GM18519 (cell line): ENCODE results near the gene ZNF8.
A peak's percentile ranks its signal among the peaks of the same experiment; 100 is the strongest.
"Not testable (repeated sequence)": the region's sequence is repeated elsewhere in the genome, so short reads cannot be mapped to it uniquely, and the experiment has no call there.

Experiments
- ATAC-seq: cut with Tn5 transposase; IDR thresholded peaks from one replicate; pipeline ENCODE4 v1.9.1; 2021; ENCODE audit warnings: mild to moderate bottlenecking, moderate library complexity; ENCODE audit not compliant: unreplicated experiment, low FRiP score

Gene ZNF8

GRCh38 chr19:58334691-58335249 lies 56.0 kb downstream of the ZNF8 start:
- no peak for ATAC-seq

GRCh38 chr19:58335630-58336029 lies 56.9 kb downstream of the ZNF8 start:
- no peak for ATAC-seq

DNA sequence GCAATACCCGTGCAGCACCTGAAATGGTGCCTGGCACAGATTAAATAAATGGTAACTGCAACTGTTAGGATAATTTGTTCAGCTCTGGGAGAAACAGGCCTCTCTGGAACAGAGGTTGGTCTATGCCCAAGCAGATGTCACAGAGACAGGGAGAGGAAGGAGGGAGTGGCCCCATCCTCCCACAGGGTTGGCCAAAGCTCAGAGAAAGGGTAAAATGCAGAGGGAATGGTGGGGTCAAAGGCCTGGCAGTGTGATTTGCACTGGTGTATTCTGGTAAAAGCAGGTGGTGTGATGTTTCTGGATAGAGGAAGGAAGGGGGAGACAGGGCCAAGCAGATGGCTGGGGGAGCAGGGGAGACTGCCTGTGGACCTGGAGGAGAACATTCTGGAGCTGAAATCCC lies 57.5 kb downstream of the ZNF8 start:
- ATAC-seq, result no peak

DNA sequence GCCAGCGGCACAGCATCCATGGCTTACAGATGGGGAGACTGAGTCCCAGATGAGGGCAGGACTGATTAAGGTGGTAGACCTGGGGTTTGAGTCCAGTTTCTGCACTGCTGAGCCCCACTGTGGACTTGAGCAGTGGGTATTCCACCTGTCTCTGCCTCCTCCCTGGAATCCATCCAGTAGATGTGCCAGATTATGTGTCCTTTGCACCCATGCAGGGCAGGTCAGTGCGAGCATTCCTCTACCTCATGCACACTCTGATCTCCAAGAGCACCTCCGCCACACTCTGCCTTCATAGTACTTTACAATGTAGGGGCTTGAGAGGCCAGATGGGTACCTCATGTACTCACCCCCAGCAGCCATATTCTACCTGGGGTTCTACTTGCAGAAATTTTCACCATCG lies 58.1 kb downstream of the ZNF8 start:
- ATAC-seq, result no peak

- ATAC-seq, result no peak
Measured at GRCh38 chr19:58338336-58338735, 59.6 kb downstream of the ZNF8 start.

GRCh38 chr19:58338825-58339558 lies 60.2 kb downstream of the ZNF8 start:
- ATAC-seq, result no peak

- no peak for ATAC-seq
Measured at GRCh38 chr19:58345558-58345957, 66.8 kb downstream of the ZNF8 start.

DNA sequence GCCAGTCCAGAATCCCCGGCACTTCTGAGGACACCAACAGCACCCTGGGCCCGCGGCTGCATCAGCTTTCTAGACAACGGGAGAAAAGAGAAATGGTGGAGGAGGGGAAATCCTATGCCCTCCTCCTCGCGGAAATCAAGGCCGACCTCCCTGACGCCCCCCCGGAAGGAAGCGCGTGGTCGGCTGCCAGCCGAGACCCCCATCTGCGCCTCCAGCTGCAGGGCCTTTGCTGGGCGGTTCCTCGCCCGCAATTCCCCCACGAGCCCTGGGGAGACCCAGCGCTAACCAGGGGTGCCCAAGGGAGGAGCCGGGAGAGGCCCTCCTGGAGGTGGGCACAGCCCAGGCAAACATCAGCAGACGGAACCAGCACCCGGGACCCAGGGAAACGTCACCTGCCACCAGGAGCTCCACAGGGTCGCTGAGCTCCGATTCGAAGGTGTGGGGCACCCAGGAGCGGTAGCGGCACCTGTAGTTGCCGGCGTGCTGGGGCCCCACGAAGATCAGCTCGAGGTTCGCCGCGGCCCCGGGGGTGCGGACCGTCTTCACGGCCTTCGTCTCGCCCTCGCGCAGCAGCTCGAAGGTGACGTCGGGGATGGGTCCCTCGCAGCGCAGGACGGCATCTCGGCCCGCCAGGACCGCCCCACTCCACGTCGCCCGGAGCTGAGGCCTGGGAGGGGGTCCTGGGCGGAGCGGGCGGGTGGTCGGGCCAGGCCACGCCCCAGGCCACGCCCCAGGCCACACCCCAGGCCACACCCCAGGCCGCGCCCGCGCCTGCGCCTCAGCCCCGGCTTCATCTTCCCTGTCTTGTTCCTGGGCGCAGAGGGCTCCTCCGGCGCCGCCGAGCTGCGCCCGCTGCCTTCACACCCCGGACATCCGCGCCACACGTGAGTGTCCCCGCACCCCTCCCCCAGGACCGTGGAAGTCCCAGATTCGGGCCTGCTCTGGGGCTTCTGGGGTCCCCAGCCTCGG lies 68.5 kb downstream of the ZNF8 start:
- ATAC-seq, result peak; percentile 74

DNA sequence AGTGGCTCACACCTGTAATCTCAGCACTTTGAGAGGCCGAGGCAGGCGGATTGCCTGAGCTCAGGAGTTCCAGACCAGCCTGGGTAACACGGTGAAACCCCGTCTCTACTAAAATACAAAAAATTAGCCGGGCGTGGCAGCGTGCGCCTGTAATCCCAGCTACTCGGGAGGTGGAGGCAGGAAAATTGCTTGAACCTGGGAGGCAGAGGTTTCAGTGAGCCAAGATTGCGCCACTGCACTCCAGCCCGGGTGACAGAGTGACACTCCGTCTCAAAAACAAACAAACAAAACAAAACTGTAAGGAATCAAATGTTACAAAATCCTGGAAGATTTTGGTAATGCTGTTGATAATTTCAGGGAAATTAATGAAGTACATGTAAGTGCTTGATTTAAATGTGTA lies 69.3 kb downstream of the ZNF8 start:
- ATAC-seq, result not testable (repeated sequence)

- ATAC-seq, result no peak
Measured at GRCh38 chr19:58349590-58349989, 70.8 kb downstream of the ZNF8 start.

DNA sequence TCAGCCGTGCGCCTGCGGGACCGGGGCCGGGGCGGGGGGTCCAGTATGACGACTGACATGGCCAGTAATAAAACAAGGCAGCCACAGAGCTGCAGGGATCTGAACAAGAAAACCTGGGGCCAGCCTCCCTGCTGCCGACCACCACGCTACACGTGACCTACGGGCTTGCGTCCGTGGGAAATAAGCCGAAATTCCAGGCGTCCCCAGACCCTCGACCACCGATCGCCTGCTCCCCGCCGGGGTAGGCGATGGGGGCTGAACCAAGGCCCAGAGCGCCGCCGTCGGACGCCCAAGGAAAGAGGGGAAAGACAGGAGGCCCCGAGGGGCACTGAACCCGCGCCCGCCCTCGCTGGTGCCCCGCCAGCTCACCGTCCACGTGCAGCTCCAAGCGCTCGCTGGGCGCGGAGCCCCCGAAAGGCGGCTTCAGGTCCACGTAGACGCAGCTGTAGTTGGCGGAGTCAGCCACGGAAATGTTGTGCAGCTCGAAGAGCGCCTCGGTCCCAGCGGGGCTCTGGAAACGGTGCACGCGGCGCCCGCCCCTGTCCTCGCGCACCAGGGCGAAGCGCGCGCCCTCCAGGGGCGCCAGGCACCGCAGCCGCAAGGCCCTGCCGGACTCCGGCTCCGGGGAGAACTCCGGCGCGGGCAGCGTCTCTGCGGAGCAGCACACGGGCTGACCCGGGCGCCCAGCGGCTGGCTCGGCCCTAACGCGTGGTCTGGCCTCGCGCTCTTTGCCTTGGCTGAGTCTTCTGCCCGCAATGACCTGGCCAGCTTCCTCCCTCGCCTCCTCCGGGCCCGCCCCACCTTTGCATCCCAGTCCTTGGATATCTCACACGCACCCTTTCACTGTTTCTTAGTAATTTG lies 71.5 kb downstream of the ZNF8 start:
- no peak for ATAC-seq

DNA sequence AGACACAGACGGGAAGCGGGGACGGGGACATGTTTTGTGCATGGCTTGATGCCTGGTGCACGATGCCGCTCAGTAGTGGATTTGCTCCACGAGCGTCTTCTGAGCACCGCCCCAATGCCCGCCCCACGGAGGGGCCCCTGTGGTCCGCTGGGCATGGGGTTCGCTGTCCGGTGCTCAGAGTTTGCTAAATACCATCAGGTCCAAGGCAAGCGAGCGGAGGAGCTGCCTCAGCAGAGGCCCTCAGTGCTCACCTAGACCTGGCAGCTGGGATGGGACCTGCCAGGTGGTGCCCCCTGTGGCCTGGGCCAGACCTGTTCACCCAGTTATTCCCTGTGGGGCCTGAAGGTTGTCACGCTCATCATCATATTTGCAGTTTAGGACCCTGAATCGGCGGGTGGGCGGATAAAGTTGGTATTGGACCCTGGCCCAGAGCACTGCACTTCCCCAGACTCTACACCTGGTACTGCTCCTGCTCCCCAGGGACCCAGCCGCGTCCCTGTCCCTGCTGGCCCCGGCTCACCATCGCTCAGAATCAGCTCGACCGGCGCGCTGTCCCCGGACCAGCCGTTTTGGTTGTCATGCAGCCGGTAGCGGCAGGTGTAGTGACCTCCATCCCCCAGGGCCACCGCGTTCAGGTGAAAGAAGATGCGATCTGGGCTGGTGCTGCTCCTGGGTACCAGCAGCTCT lies 72.3 kb downstream of the ZNF8 start:
- no peak for ATAC-seq

GRCh38 chr19:58351558-58351878 lies 72.8 kb downstream of the ZNF8 start:
- ATAC-seq, result no peak

- no peak for ATAC-seq
Measured at GRCh38 chr19:58351990-58352755, 73.4 kb downstream of the ZNF8 start.
